ENCODE data around the gene DLD.
"Not testable (repeated sequence)": the region's sequence is repeated elsewhere in the genome, so short reads cannot be mapped to it uniquely, and the experiment has no call there.

The DLD gene

DNA sequence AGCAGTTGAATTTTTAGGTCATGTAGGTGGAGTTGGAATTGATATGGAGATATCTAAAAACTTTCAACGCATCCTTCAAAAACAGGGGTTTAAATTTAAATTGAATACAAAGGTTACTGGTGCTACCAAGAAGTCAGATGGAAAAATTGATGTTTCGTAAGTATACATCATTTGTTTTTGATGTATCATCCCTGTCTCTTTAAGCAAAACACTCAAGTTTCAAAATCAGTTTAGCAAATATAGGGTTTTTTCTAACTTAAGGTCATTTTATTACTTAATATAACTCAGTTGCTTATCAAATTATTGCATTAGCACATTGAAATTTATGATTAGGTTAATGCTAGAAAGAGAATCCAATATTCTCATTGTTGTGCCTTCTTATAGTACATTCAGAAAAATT, 24.6 kb downstream of the DLD start:
- DNase-seq (ENCODE audit: low read depth in 4 of 4, low spot score in 1 of 4) = no peak

DNA sequence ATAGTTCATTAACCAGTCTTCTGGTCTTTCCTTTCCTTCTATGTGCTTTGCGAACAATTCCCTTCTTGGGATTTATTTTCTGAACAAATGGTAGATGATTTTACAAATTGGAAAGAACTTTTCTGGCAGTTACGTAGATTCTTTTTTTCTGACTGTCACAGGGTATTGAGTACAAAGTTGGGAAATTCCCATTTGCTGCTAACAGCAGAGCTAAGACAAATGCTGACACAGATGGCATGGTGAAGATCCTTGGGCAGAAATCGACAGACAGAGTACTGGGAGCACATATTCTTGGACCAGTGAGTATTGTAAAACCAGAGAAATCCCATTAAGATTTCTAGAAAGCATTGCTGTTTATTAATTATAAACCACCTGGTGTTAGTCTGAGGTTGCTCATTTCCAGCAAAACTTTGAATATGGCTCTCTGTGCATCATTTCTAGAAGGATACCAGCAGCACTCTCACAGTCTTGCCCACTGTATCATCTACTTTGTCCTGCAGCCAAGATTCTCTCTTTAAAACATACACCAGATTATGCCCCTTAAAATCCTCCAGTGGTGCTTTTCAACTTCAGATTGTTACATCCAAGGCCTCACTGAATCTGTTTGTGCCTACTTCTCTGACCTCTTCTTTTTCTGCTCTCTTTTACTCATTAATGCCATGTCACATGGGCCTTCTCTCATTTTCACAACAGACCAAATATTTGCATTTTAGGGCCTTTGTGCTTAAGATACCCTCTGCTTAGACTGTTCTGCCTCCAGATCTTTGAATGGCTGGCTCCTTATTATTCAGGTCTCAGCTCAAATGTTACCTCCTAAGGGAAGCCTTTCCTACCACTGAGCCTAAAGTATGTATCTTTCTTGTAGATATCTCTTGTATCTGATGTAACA, 27.0 kb downstream of the DLD start:
- DNase-seq (ENCODE audit: low read depth in 4 of 4, low spot score in 1 of 4) = no peak

DNA sequence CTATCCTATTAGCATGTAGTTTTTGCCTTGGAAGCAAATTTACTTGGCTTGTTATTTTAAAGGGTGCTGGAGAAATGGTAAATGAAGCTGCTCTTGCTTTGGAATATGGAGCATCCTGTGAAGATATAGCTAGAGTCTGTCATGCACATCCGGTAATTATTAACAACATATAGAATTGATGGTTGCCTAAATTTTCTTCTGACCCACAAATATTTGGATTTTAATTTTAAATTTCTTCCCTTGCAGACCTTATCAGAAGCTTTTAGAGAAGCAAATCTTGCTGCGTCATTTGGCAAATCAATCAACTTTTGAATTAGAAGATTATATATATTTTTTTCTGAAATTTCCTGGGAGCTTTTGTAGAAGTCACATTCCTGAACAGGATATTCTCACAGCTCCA, 28.0 kb downstream of the DLD start:
- no peak for DNase-seq (ENCODE audit: low read depth in 4 of 4, low spot score in 1 of 4)

DNA sequence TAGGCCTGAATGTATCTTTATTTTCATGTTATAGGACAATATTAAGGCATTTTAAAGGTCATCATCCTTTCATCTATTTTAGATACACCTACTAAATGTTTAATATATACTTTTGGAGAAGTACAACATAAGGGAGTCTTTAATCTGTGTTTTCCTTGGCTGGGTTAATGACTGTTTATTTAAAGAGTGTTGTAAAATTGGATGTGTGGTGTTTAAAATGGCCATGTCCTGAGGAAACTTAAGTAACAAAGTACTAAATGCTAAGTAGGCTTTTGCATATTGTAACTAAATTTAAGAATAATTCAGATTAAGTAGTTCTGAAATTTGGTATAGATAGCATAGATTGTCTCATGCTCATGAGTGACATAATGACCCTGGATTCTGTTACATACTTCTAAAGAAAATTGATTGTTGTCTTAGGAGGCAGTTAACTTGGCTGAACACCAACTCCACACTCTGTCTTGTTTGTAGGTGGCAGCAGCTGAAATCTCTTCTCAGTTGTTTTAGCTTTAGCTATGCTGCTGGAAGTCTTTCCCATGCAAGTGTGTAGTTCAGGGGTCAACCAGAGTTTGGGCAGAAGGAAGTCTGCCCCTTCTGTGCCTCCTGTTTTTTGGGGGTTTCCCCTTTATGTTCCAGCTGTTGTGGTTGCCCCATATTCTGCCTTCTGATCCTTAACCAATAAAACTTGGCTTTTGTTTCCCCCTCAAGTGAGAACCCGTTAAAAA, 29.2 kb downstream of the DLD start:
- DNase-seq (ENCODE audit: low read depth in 4 of 4, low spot score in 1 of 4) = no peak

DNA sequence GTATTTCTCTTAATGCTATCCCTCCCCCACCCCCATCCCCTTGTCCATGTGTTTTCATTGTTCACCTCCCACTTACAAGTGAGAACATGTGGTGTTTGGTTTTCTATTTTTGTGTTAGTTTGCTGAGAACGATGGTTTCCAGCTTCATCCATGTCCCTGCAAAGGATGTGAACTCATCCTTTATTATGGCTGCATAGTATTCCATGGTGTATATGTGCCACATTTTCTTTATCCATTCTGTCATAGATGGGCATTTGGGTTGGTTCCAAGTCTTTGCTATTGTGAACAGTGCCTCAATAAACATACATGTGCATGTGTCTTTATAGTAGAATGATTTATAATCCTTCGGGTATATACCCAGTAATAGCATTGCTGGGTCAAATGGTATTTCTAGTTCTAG, 30.8 kb downstream of the DLD start:
- DNase-seq (ENCODE audit: low read depth in 4 of 4, low spot score in 1 of 4) = not testable (repeated sequence)

DNA sequence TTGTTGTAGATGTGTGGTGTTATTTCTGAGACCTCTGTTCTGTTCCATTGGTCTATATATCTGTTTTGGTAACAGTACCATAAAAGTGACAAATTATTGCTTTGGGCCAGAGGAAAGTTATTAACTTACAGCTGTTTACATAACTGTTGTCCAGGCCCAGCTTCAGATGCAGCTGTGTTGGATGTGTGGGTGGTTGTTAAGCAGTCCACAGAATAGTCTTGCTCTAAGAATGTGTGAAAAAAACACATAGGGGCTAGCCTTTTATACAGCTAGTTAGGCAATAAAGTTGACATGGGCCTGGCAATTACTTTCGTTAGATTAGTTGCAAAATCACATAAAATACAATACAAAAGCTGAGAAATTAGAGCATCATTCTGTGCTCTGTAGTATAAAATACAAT, 31.9 kb downstream of the DLD start:
- DNase-seq (ENCODE audit: low read depth in 4 of 4, low spot score in 1 of 4) = no peak

DNA sequence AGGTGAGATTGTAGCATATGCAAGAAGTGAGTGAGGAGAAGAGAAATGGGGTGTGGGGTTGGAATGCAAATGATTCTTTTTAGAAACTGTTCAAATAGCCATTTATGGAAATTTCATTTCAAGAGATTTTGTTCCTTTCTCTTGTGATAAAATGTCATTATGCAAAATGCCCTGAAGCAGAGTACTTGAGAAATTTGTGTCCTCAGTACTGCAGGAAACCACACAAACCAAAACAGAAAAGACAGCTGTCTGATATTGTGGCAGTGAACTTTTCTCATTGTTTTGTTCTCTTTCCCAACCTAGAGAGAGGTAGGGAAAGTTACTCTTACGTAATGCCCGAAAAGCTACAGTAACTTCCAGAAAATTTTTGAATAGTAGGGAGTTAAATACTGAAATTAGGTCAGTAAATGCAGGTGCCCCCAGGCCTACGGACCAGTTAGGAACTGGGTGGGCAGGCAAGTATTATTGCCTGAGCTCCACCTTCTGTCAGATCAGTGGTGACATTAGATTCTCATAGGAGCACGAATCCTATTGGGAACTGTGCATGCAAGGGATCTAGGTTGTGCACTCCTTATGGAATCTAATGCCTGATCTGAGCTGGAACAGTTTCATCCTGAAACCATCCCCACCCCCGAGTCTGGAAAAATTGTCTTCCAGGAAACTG, 34.0 kb downstream of the DLD start:
- no peak for DNase-seq (ENCODE audit: low read depth in 4 of 4, low spot score in 1 of 4)

DNA sequence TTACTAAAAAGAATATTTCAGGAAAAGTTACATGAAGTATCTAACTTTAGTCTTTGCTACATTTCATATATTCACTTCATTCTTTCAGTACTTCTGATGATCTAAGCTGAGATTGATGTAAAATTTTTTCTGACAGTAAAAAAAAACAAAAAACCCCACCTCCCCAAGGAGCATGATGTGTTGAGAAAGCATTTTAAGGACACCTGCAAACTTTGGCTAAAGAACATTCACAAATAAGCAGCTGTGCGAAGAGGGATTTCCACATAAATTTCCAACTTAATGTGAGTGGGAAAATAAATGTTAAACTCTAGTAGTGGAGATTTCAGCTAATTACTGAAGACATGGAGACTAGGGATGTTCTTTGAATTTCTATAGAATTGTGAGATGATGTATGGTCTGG, 35.5 kb downstream of the DLD start:
- no peak for DNase-seq (ENCODE audit: low read depth in 4 of 4, low spot score in 1 of 4)

DNA sequence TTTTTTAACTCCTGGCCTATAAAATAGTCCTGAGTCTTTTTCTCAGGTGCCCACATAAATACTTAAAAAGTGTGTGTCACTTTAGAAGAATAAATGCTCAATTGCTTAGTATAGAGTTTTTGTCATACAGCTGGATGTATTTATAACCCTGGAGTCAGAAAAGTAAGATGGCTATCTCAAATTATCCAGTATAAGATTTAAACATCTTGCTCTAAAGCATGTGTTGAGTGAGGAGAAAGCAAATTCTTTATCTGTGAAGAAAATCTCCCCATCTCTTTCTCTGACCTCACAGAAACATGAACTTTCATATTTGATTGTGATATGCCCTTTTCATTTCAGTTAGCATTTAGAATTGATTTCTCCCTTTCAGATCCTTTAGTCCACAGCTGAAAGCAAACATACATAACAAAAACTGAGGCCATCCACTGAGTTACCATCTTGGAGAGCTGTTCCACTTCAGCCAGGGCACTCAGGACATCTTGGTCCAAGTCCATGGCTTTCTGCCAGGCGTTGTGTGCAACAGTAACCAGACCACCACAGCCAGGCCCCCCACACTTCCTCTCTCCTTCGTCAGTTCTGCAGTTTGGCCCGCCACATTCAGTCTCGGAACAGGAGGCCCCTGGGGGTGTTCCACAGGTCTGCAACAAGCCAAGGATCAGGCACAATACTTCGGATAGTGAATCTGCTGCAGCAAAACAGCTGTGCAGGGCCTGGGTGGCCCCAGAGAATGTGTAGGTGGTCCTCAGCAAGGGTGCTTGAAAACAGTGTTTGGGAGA, 40.9 kb downstream of the DLD start:
- no peak for DNase-seq (ENCODE audit: low read depth in 4 of 4, low spot score in 1 of 4)

DNA sequence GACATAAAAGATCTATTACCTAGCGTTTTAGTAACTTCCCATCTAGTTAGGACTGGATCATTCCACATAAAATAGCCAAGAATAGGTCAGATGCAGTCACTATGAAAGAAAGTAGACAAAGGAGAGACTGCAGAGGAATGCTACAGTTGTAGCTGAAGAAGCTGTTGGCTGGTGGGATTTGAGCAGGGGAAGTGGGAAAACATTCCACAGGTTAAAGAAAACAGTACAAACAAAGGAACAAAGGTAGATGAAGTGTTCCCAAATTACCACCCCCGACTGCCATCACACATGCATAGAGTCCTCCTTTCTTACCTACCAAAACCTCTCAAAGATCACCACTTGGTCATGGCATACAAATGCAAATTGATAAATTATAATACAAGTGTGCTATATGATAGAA, 41.8 kb downstream of the DLD start:
- DNase-seq (ENCODE audit: low read depth in 4 of 4, low spot score in 1 of 4) = no peak

DNA sequence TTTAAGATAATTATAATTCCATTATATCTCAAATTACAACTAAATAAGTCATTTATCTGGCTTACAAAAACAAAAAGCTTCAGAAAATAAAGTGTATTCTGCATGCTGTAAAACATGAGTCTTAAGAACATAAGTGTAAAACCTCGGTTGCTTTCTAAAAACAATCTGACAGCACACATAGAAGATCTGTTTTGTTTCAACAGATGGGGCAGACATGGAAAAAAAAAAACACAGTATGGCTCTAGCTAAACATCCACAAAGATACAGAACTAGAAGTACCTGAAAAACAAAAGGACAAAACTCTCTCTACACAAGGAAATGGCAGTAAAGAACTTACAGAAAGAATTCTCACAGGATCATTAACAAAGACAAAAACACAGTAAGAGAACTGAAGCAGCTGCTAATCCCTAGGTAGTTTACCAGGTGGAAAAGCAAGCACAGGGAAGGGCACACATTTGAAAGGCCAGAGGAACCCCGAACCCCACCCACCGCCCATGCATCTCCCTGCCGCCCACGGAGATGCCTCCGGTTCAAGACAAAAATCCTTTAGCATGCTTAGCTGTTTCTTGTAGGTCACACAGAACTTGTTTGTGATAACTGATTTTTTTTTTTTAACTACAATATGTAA, 42.5 kb downstream of the DLD start:
- DNase-seq (ENCODE audit: low read depth in 4 of 4, low spot score in 1 of 4) = no peak

DNA sequence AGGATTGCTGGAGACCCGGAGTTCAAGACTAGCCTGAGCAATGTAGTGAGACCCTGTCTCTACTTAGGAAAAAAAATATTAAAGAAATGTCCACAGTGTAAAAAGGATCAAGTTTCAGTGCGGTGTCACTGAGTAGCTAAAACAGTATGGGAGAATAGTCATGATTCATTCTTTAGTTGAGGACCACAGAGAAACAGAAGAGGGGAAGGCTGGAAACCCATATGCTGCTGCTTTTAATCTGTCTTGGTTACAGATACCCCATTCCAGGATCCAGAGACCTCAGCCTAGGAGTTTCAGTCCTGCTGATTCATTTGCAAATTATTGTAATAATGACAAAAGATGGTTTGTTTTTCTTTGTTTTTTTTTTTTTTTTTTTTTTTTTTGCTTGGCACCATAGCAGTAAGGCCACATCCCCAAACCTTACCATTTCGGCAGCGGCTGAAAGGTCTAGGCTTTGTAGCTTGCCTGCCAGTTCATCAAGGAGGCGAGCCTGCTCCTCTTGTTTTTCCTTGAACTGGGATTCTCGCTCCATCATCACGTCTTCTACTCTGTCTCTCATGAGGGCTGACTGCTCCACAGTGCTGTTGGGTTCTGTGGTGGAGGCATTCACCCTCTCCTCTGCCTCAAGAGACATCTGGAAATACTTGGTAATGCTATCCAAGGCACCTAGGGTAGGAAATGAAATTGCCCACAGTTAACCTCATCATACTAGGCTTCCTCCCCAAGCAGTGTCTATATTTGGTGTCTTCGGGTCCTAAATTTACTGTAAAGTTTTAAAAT, 44.2 kb downstream of the DLD start:
- no peak for DNase-seq (ENCODE audit: low read depth in 4 of 4, low spot score in 1 of 4)

DNA sequence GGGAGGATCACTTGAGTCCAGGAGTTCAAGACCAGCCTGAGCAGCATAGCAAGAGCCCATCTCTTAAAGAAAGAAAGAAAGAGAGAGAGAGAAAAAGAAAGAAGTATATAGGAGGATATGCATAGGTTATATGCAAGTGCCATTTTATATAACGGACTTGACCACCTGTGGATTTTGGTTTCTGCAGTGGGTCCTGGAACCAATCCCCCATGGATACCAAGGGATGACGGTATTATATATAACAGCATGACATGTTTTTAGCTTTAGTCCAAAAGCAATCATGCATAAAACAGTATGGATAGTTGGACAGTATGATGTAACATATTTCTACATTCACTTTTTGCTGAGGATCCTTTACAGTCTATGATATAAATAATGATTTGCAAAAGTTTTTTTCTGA, 45.3 kb downstream of the DLD start:
- DNase-seq (ENCODE audit: low read depth in 4 of 4, low spot score in 1 of 4) = no peak

DNA sequence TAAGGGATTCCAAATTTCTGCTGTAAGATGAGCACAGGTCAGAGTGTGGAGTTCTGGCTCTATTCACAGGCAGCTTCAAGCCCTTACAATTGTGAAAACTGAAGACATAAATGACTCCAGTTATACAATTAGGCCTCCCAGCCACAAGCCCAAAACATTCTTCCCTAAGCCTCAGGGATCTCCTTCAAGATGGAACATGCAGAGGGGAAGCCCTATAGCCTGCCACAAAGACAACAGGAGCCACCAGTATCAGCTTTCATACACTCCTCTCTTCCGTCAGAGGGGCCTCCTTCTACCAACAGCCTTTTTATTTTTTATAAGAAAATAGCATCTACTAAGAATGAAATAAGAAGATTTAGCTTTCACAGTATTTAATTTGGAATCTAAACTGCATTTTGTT, 46.5 kb downstream of the DLD start:
- no peak for DNase-seq (ENCODE audit: low read depth in 4 of 4, low spot score in 1 of 4)

DNA sequence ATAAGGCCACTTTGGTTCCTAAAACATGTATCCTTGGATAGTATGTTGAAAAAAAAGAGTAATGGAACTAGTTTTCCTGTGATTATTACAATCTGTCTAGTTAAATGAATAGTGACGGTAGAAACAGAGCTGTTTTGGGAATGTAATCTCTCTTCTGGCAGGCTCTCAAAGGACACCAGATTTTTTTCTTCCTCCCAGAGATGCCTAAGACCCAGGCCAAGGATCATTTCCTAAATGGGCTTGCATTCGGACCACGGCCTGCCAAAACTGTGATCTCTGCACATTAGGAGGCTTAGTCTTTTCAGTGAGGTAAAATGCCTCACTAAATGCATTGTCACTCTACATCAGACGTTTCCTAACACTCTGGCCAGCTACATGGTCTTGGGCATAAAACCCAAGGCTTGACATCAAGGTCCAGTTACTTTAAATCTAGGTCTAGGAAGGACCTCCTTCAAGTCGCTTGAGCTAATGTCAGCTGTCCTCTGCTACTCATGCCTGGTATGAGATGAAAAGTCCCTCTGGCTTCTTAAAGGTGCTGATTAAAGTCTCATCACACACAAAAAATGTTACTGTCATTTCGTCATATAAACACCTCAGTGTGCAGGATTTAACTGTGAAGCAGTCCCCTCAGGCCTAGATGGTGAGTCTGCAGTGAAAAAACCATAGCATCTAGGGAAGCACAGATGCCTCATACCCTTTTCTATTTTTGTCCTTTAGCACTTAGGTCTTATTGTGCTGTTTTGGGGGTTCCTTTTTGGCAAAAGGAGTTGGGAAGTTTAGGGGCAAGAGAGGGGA, 47.7 kb downstream of the DLD start:
- DNase-seq (ENCODE audit: low read depth in 4 of 4, low spot score in 1 of 4) = no peak

DNA sequence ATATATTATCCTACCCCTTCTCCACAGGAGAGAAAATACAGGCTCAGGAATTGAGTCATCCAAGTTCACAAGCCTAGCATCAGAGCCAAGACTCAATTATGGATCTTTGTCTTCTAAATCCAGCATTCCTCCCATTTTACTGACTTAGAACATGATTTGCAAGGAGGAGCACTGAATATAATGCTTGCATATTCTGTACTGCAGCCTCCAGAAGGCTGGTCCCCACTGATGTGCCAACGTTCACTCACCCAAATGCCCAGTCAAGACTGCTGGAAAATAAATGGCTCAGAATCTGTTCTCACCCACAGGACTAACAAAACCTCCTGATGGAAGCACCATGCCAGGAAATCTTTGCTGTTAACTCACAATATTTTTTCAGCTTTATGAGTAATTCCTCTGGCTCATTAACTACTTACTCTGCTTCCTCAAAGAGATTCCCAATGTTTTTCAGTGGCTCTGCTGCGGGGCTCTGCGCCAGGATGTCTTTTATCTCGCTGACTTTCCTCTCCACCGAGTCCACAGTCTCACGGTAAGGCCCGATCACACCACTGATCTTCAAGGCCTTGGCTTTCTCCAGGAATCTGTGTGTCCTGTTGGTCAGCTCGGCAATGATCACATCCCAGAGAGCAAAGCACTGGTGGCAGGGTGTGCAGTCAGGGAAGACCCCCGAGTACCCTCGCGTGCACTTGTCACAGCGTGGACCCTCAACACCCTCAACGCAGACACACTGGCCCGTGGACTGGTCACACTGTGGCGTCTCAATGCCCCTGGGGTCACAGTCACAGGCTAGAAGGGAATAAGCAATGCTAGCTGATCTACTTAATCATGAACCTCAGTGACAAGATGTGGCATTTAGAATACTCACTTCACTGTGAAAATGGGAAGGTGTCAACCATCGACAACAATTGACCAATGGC, 48.8 kb downstream of the DLD start:
- DNase-seq (ENCODE audit: low read depth in 4 of 4, low spot score in 1 of 4) = no peak

DNA sequence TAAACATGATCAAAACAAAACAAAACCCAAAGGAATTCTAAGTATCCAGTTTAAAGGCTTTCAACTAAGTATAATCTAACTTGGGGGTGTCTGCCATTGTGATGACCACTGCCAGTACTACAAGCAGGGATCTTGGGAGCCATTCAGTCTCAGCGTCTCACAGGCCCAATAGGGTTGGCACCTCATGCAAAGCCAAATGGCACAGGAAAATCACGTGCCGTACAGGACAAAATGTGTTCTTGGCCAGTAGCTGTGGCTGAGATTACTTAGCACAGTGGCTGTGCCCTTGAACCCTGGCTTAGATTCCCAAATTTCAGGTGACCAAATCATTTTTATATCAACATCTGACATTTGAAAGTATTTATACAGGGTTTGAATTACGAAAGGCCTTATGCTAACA, 50.0 kb downstream of the DLD start:
- no peak for DNase-seq (ENCODE audit: low read depth in 4 of 4, low spot score in 1 of 4)

DNA sequence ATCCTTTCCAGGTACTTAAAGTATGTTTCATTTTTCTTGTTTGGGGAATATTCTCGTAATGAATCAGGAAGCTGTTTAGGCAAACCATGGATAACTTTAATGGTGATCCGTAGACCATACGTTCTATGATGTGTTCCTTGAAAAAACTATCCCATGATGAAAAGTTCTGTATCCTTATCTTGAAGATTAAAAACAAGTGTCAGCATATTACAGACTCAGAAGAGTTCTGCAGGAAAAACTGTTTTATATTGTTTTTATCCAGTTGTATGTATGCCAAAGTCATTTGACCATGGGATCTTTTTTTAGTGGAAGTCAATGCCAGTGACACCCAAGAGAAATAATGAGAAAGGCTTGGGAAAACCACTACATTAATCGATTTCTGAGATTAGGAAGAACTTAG, 52.0 kb downstream of the DLD start:
- no peak for DNase-seq (ENCODE audit: low read depth in 4 of 4, low spot score in 1 of 4)
